NB4 (cell line): ENCODE results near the gene GLYATL1.

ENCODE experiments used
- DNase-seq: peaks from one replicate; pipeline ENCODE4 v3.0.0; 2010; ENCODE audit warnings: low read depth
- H3K4me3 ChIP-seq: one replicate; pipeline ENCODE4 v1.5.1; 2011; ENCODE audit warnings: mild to moderate bottlenecking, low read depth, low read length, moderate library complexity
- MYC ChIP-seq: IDR thresholded peaks from 2 replicates; pipeline ENCODE4 v1.6.1; 2011; ENCODE audit warnings: low read depth, low read length
- POLR2A ChIP-seq: IDR thresholded peaks from 2 replicates; pipeline ENCODE4 v1.6.1; 2011; ENCODE audit warnings: mild to moderate bottlenecking; ENCODE audit not compliant: insufficient read length; ENCODE audit errors: extremely low read depth
- TF ChIP-seq, protein P1 (sequence below): IDR thresholded peaks from 2 replicates; pipeline ENCODE4 v1.6.1; 2011; ENCODE audit warnings: low read depth, low read length
- TF ChIP-seq, protein P2 (sequence below): IDR thresholded peaks from one replicate; pipeline ENCODE4 v1.5.1; 2012; ENCODE audit warnings: low read depth, low read length

Gene GLYATL1

DNA sequence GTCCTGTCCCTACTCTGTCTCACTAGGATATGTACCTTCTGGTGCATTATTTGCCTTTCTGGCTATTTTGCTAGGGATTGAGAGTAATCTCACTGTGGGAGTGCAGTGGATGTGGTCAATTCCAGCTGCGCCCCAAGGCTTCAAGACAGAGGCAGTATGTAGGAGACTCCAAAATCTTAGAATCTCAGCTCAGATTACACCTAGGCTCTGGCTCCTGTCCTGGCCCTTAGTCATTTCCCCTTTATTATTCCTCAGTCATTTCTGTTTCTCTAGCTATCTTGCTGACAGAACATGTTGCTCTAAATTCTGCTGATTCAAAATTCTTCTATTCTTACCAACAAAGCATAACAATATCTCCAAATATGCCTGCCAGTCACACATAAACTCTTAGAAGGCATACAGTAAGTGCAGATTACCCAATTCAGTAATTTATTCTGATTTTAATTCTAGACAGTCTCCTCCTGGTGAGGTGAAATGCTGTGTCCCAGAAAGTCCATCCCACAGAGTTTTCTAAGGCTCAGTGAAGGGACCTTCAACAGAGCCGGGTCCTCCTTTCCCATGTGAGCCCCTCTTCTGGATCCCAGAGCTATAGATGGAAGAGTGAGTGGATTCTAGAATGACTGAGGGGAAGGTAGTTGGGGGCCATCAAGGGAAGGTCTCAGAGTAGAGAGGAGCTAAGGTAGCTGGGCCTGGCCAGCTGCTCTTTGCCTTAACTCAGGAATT, 24.3 kb upstream of the GLYATL1 start:
- DNase-seq: no peak
- H3K4me3 ChIP-seq: no peak overlapping the region
- TF ChIP-seq POLR2A (no peak), MYC (no peak)
- TF ChIP-seq, protein P1, sequence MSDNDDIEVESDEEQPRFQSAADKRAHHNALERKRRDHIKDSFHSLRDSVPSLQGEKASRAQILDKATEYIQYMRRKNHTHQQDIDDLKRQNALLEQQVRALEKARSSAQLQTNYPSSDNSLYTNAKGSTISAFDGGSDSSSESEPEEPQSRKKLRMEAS: no peak
- TF ChIP-seq, protein P2, sequence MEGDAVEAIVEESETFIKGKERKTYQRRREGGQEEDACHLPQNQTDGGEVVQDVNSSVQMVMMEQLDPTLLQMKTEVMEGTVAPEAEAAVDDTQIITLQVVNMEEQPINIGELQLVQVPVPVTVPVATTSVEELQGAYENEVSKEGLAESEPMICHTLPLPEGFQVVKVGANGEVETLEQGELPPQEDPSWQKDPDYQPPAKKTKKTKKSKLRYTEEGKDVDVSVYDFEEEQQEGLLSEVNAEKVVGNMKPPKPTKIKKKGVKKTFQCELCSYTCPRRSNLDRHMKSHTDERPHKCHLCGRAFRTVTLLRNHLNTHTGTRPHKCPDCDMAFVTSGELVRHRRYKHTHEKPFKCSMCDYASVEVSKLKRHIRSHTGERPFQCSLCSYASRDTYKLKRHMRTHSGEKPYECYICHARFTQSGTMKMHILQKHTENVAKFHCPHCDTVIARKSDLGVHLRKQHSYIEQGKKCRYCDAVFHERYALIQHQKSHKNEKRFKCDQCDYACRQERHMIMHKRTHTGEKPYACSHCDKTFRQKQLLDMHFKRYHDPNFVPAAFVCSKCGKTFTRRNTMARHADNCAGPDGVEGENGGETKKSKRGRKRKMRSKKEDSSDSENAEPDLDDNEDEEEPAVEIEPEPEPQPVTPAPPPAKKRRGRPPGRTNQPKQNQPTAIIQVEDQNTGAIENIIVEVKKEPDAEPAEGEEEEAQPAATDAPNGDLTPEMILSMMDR: no peak

DNA sequence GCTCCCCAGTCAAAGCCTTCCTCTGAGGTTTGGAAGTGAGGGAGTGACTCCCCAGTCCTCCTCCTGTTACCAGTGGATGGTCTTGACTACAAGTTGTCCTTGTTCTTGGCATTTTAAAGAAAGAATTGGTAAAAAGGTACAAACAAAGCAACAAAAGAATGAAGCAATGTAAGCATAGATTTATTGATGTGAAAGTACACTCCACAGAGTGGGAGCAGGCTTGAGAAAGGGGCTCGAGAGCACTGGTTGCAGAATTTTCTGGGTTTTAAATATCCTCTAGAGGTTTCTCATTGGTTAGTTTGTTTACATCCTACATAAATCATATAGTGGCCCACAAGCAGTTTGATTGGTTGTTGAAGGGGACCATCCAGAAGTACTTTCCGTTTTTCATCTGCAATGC, 22.7 kb upstream of the GLYATL1 start:
- TF ChIP-seq POLR2A: no peak
- TF ChIP-seq, protein P1: no peak
- TF ChIP-seq, protein P2: no peak
- no peak for TF ChIP-seq MYC
- H3K4me3 ChIP-seq: no peak overlapping the region
- DNase-seq: no peak

DNA sequence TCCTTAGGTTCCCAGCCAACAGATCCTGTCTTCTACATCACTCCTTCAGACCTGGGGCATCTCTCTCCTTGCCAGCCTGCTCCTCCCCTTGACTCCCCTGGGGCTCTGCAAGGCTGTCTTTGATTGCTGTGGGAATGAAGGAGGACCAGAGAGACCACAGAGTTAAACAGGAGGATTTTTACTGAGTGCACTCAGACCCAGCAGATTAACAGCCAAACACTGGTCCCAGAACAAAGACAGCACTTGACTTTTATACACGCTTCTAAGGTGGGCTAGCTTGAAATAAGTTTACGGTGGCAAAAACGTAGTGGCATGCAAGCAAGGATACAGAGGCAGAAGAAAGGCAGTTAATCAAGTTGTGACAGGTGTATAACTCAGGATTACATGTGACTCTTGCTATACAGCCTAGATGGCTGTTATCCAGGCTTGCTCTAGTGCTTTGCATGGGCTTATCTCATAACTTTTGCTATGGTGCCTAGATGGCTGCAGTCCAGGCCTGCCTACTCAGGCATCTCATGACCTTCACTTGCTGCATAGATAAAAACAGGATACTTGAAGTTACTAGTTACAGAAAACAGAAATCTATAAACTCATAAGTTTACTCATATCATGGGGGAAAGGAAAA, 22.0 kb upstream of the GLYATL1 start:
- TF ChIP-seq, protein P1: no peak
- TF ChIP-seq, protein P2: no peak
- no peak for TF ChIP-seq MYC
- TF ChIP-seq POLR2A: no peak
- DNase-seq: no peak
- H3K4me3 ChIP-seq: no peak overlapping the region

DNA sequence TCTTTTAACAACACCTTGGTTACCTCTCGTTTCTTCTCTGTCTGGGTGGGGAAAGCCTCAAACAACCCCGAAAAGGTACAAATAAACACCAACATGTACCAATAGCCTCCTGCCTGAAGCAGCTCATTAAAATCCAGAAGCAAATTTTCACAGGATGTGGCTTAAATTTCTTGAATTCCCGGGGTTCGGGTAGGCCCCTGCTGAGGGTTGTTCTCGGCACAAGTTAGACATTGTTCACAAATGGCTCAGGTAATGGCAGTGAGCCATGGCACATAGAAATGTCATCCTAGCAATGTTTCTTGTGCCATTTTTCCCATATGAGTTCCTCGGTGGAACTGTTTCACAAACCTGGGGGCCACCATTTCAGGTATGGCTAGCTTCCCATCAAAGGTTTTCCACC, 19.7 kb upstream of the GLYATL1 start:
- H3K4me3 ChIP-seq: no peak overlapping the region
- DNase-seq: no peak
- TF ChIP-seq, protein P1: no peak
- TF ChIP-seq MYC (no peak), POLR2A (no peak)
- TF ChIP-seq, protein P2: no peak

DNA sequence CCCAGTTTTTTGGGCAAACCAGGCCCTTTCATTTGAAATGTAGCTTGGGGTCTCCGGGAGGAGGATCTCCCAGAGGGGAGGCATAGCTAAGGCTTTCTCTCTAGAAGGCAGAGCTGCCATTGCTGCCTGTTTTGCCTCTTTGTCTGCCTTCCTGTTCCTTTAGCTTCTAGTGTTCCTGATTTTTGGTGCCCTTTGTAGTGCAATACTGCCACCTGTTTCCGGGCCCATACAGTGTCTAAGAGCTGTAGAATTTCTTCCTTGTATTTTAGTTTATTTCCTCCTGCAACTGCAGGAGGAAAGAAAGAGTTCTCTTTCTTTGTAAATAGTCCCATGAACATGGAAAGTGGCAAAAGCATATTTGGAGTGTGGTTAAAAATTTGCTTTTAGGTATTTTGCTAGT, 19.3 kb upstream of the GLYATL1 start:
- no peak overlapping the region for H3K4me3 ChIP-seq
- TF ChIP-seq, protein P1: no peak
- TF ChIP-seq POLR2A (no peak), MYC (no peak)
- TF ChIP-seq, protein P2: no peak
- DNase-seq: peak; percentile 7
